KMS-11 (cell line): Measurements from ENCODE around the gene TTC3.

Source experiments
- H2AFZ ChIP-seq: fragments of 200-600 bp; sonication (generic); 2 replicates; pipeline ENCODE4 v1.6.1; 2016; ENCODE audit warnings: antibody characterized with exemption, mixed run types, low read depth
- H3K27ac ChIP-seq: fragments of 200-600 bp; sonication (generic); 2 replicates; pipeline ENCODE4 v1.6.1; 2016; ENCODE audit warnings: mild to moderate bottlenecking, mixed run types
- H3K27me3 ChIP-seq: fragments of 200-600 bp; sonication (generic); 2 replicates; pipeline ENCODE4 v1.6.1; 2017; ENCODE audit warnings: mild to moderate bottlenecking, low read depth, mixed run types, moderate library complexity; ENCODE audit not compliant: insufficient read depth
- H3K36me3 ChIP-seq: fragments of 200-600 bp; sonication (generic); 2 replicates; pipeline ENCODE4 v1.6.1; 2017; ENCODE audit warnings: mild to moderate bottlenecking, mixed run types; ENCODE audit not compliant: insufficient read depth
- H3K4me1 ChIP-seq: fragments of 200-600 bp; sonication (generic); 2 replicates; pipeline ENCODE4 v1.6.1; 2016; ENCODE audit warnings: mild to moderate bottlenecking, low read depth, mixed run types; ENCODE audit not compliant: poor library complexity, severe bottlenecking
- H3K4me2 ChIP-seq: fragments of 200-600 bp; sonication (generic); 2 replicates; pipeline ENCODE4 v1.7.0; 2016; ENCODE audit warnings: mild to moderate bottlenecking, mixed run types
- H3K4me3 ChIP-seq: fragments of 200-600 bp; sonication (generic); IDR thresholded peaks from 2 replicates; pipeline ENCODE4 v1.6.1; 2017; ENCODE audit warnings: low read depth, low read length, mixed read lengths; ENCODE audit not compliant: insufficient read depth
- H3K79me2 ChIP-seq: fragments of 200-600 bp; sonication (generic); 2 replicates; pipeline ENCODE4 v1.6.1; 2016; ENCODE audit warnings: low read depth, mixed run types; ENCODE audit not compliant: insufficient read depth
- H3K9ac ChIP-seq: fragments of 200-600 bp; sonication (generic); 2 replicates; pipeline ENCODE4 v1.6.1; 2016; ENCODE audit warnings: mild to moderate bottlenecking, mixed run types
- H4K20me1 ChIP-seq: fragments of 200-600 bp; sonication (generic); 2 replicates; pipeline ENCODE4 v1.6.1; 2016; ENCODE audit warnings: mild to moderate bottlenecking, mixed run types; ENCODE audit not compliant: insufficient read depth
- CTCF ChIP-seq: fragments of 200-600 bp; sonication (generic); conservative IDR thresholded peaks from 2 replicates; pipeline ENCODE4 v1.6.1; 2017; ENCODE audit warnings: low read depth, mild to moderate bottlenecking, antibody characterized with exemption, low read length, moderate library complexity, mixed read lengths

TTC3 gene, protein sequence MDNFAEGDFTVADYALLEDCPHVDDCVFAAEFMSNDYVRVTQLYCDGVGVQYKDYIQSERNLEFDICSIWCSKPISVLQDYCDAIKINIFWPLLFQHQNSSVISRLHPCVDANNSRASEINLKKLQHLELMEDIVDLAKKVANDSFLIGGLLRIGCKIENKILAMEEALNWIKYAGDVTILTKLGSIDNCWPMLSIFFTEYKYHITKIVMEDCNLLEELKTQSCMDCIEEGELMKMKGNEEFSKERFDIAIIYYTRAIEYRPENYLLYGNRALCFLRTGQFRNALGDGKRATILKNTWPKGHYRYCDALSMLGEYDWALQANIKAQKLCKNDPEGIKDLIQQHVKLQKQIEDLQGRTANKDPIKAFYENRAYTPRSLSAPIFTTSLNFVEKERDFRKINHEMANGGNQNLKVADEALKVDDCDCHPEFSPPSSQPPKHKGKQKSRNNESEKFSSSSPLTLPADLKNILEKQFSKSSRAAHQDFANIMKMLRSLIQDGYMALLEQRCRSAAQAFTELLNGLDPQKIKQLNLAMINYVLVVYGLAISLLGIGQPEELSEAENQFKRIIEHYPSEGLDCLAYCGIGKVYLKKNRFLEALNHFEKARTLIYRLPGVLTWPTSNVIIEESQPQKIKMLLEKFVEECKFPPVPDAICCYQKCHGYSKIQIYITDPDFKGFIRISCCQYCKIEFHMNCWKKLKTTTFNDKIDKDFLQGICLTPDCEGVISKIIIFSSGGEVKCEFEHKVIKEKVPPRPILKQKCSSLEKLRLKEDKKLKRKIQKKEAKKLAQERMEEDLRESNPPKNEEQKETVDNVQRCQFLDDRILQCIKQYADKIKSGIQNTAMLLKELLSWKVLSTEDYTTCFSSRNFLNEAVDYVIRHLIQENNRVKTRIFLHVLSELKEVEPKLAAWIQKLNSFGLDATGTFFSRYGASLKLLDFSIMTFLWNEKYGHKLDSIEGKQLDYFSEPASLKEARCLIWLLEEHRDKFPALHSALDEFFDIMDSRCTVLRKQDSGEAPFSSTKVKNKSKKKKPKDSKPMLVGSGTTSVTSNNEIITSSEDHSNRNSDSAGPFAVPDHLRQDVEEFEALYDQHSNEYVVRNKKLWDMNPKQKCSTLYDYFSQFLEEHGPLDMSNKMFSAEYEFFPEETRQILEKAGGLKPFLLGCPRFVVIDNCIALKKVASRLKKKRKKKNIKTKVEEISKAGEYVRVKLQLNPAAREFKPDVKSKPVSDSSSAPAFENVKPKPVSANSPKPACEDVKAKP (N-terminal part only)

GRCh38 chr21:37072988-37073416, at the start of gene TTC3, which contains the start of gene PIGP:
Gene TTC3, plus strand, starts transcription at chr21:37073254. Its CDS starts 14,004 bp downstream, at chr21:37087258.
Gene PIGP, minus strand, starts transcription at chr21:37073071. Its CDS starts 556 bp downstream, at chr21:37072515.
- H3K27ac ChIP-seq = peak within 1 kb of the TSS; percentile 80
- H3K27me3 ChIP-seq = no peaks in the 10 kb centered on the region
- peaks cover 20% of the 10 kb centered on the region for H3K4me1 ChIP-seq
- peak within 1 kb of the TSS; percentile 98 for H3K4me2 ChIP-seq
- TF ChIP-seq CTCF = no peak
- H3K79me2 ChIP-seq = peaks cover 45% of the 10 kb centered on the region
- peak within 1 kb of the TSS; percentile 96 for H2AFZ ChIP-seq
- no peaks in the 10 kb centered on the region for H3K36me3 ChIP-seq
- peak within 1 kb of the TSS; percentile 65 for H3K4me3 ChIP-seq
- H3K9ac ChIP-seq = peak within 1 kb of the TSS; percentile 95
- no peaks in the 10 kb centered on the region; the same call in 1 of the 2 replicates for H4K20me1 ChIP-seq

- Histone ChIP-seq H3K4me3 (no peak overlapping the region), H3K27ac (no peak overlapping the region), H2AFZ (no peak overlapping the region), H3K27me3 (no peaks in the 10 kb centered on the region), H3K4me2 (no peak overlapping the region), H3K4me1 (no peaks in the 10 kb centered on the region), H3K36me3 (no peaks in the 10 kb centered on the region), H4K20me1 (no peaks in the 10 kb centered on the region), H3K79me2 (no peaks in the 10 kb centered on the region), H3K9ac (no peak overlapping the region)
- TF ChIP-seq CTCF = no peak
Measured at GRCh38 chr21:37026499-37026898, 46.6 kb upstream of the TTC3 start.

- no peak overlapping the region for H2AFZ ChIP-seq
- no peaks in the 10 kb centered on the region for H4K20me1 ChIP-seq
- H3K27me3 ChIP-seq = no peaks in the 10 kb centered on the region
- TF ChIP-seq CTCF = no peak
- H3K4me1 ChIP-seq = no peaks in the 10 kb centered on the region
- no peak overlapping the region for H3K4me3 ChIP-seq
- H3K9ac ChIP-seq = no peak overlapping the region
- no peak overlapping the region for H3K4me2 ChIP-seq
- no peaks in the 10 kb centered on the region for H3K79me2 ChIP-seq
- no peak overlapping the region for H3K27ac ChIP-seq
- no peaks in the 10 kb centered on the region for H3K36me3 ChIP-seq
Measured at GRCh38 chr21:37028570-37028969, 44.5 kb upstream of the TTC3 start.

DNA sequence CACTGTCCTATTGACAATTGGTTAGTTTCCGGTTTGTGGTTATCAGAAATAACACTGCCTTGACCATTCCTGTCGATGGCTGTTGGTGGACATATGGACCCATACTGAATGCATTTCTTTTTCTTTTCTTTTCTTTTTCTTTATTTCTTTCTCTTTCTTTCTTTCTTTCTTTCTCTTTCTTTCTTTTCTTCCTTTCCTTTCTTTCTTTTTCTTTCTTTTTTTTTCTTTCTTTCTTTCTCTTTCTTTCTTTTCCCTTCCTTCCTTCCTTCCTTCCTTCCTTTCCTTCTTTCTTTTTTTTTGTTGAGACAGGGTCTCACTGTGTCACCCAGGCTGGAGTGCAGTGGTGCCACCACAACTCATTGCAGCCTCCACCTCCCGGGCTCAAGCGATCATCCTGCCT, 42.2 kb upstream of the TTC3 start:
- Histone ChIP-seq H3K27ac (no peak overlapping the region), H3K4me3 (no peak overlapping the region), H3K9ac (no peak overlapping the region), H3K4me2 (no peak overlapping the region), H4K20me1 (no peaks in the 10 kb centered on the region), H3K4me1 (no peaks in the 10 kb centered on the region), H3K79me2 (no peaks in the 10 kb centered on the region), H3K36me3 (no peaks in the 10 kb centered on the region), H3K27me3 (no peaks in the 10 kb centered on the region), H2AFZ (no peak overlapping the region)
- no peak for TF ChIP-seq CTCF
